PC-9 (cell line): ENCODE measurements around the gene RBM5. TPM values are rescaled to one million over a fixed set of nuclear protein-coding genes. Genes with fewer than 3 reads are reported as not detected.

Experiments
- BruUV-seq: library from RNA; stranded (reverse); fragments of 400-500 nt; replicated peaks from 2 replicates; lab custom pipeline; 2021; lab: Mats Ljungman, UMichigan
- CTCF ChIA-PET: fragments of 300-600 bp; sonication (Branson Sonifier 250); formaldehyde crosslinking; loops from one replicate; lab custom pipeline; 2022; ENCODE audit warnings: antibody characterized with exemption; lab: Charles Lee
- POLR2A ChIA-PET: fragments of 300-600 bp; sonication (Branson Sonifier 250); formaldehyde crosslinking; loops from one replicate; lab custom pipeline; 2022; ENCODE audit warnings: antibody characterized with exemption; ENCODE audit not compliant: unreplicated experiment; lab: Charles Lee
- DNase-seq, 2 experiments: peaks; one replicate each; pipeline versions ENCODE4 v3.0.0 to v3.0.0-alpha.2; 2015 to 2022; ENCODE audit warnings: mixed read lengths in 1 of 2
- H2AFZ ChIP-seq: fragments of 200-600 bp; sonication (generic); 2 replicates; pipeline ENCODE4 v1.8.1; 2017; ENCODE audit warnings: antibody characterized with exemption
- H3F3A ChIP-seq: fragments of 200-600 bp; sonication (generic); 2 replicates; pipeline ENCODE4 v1.8.1; 2017; ENCODE audit warnings: antibody characterized with exemption, mild to moderate bottlenecking, low read depth; ENCODE audit not compliant: insufficient read depth
- H3K27ac ChIP-seq: fragments of 200-600 bp; sonication (generic); 2 replicates; pipeline ENCODE4 v1.6.1; 2016; ENCODE audit warnings: mixed run types
- H3K27me3 ChIP-seq: fragments of 200-600 bp; sonication (generic); 2 replicates; pipeline ENCODE4 v1.6.1; 2016; ENCODE audit warnings: low read depth, mixed run types; ENCODE audit not compliant: insufficient read depth
- H3K36me3 ChIP-seq: fragments of 200-600 bp; sonication (generic); 2 replicates; pipeline ENCODE4 v1.6.1; 2016; ENCODE audit warnings: low read depth, mixed run types
- H3K4me1 ChIP-seq: fragments of 200-600 bp; sonication (generic); replicated peaks from 2 replicates; pipeline ENCODE4 v1.6.1; 2016; ENCODE audit warnings: mixed run types; ENCODE audit not compliant: insufficient read depth
- H3K4me2 ChIP-seq: fragments of 200-600 bp; sonication (generic); 2 replicates; pipeline ENCODE4 v1.6.1; 2017; ENCODE audit warnings: mixed run types
- H3K4me3 ChIP-seq: fragments of 200-600 bp; sonication (generic); 2 replicates; pipeline ENCODE4 v1.6.1; 2016; ENCODE audit warnings: mixed run types
- H3K79me2 ChIP-seq: fragments of 200-600 bp; sonication (generic); 2 replicates; pipeline ENCODE4 v1.6.1; 2017; ENCODE audit warnings: low read depth, mixed run types
- H3K9me2 ChIP-seq: fragments of 200-600 bp; sonication (generic); 2 replicates; pipeline ENCODE4 v1.8.1; 2017; ENCODE audit warnings: mild to moderate bottlenecking; ENCODE audit not compliant: insufficient read depth
- H3K9me3 ChIP-seq: fragments of 200-600 bp; sonication (generic); 2 replicates; pipeline ENCODE4 v1.8.1; 2016; ENCODE audit warnings: low read depth; ENCODE audit not compliant: insufficient read depth
- H4K20me1 ChIP-seq: fragments of 200-600 bp; sonication (generic); 2 replicates; pipeline ENCODE4 v1.8.1; 2017; ENCODE audit not compliant: insufficient read depth
- CTCF ChIP-seq: fragments of 200-600 bp; sonication (generic); conservative IDR thresholded peaks from 2 replicates; pipeline ENCODE4 v1.6.1; 2017; ENCODE audit warnings: mixed run types, antibody characterized with exemption, mild to moderate bottlenecking, moderate library complexity
- EZH2 ChIP-seq: fragments of 200-600 bp; sonication (generic); IDR thresholded peaks from 2 replicates; pipeline ENCODE4 v1.8.0; 2017; ENCODE audit warnings: antibody characterized with exemption, low read depth
- intact Hi-C: fragments of 100-400 bp; cut with micrococcal nuclease; formaldehyde crosslinking; loops from one replicate; pipeline ENCODE4 v1.10.0; 2022; ENCODE audit not compliant: unreplicated experiment
- total RNA-seq: library from RNA; stranded (reverse); gene quantifications from 2 replicates; pipeline ENCODE4 v1.2.3, GENCODE V29; 2021

RBM5 gene
- total RNA-seq, 1 experiment from 2014 or later = 87.7 TPM

- BruUV-seq = no TSS peak
- no peaks in the 10 kb centered on the region for H3K79me2 ChIP-seq
- intact Hi-C loops = no loop called here
- H3K9me3 ChIP-seq = no peaks in the 10 kb centered on the region
- no peaks in the 10 kb centered on the region for H4K20me1 ChIP-seq
- DNase-seq = peak in 1 of 2 experiments; percentile 51
- CTCF ChIA-PET = no interaction called here
- no peaks in the 10 kb centered on the region for H3K27me3 ChIP-seq
- no peak overlapping the region for H3K4me3 ChIP-seq
- TF ChIP-seq CTCF (no peak), EZH2 (no peak)
- no peak overlapping the region for H3K27ac ChIP-seq
- H2AFZ ChIP-seq = no peak overlapping the region
- H3F3A ChIP-seq = no peaks in the 10 kb centered on the region; the same call in 1 of the 2 replicates
- POLR2A ChIA-PET = interaction anchor here (0.7 kb wide), 1 partner anchor 50 kb away, joined by 4 read pairs; no protein-coding TSS in a partner anchor
- H3K4me1 ChIP-seq = peaks cover 23% of the 10 kb centered on the region
- no peak overlapping the region for H3K4me2 ChIP-seq
- no peaks in the 10 kb centered on the region for H3K9me2 ChIP-seq
- no peaks in the 10 kb centered on the region for H3K36me3 ChIP-seq
Observed at GRCh38 chr3:50168388-50168787, 79.7 kb downstream of the RBM5 start.

Other genes starting within 250 kb of the RBM5 start
- 18.1 and 20.6 TPM in 2 replicates for gene TRAIP, start 232.4 kb upstream of the RBM5 start, total RNA-seq
- not detected in 2 replicates for gene CAMKV, start 219.0 kb upstream of the RBM5 start, total RNA-seq
- gene MST1R, start 185.0 kb upstream of the RBM5 start, total RNA-seq = 84.3 and 98.3 TPM in 2 replicates
- 4.8 and 5.5 TPM in 2 replicates for gene MON1A, start 159.1 kb upstream of the RBM5 start, total RNA-seq
- 70.2 and 72.0 TPM in 2 replicates for gene RBM6, start 148.8 kb upstream of the RBM5 start, total RNA-seq
- gene SEMA3F, start 66.4 kb downstream of the RBM5 start, total RNA-seq = 34.0 and 49.1 TPM in 2 replicates
- gene GNAT1, start 102.7 kb downstream of the RBM5 start, total RNA-seq = 0.48 TPM in 1 of 2 replicates, not detected in the other
- 0.33 and 0.37 TPM in 2 replicates for gene SLC38A3, start 116.4 kb downstream of the RBM5 start, total RNA-seq
- 156 and 201 TPM in 2 replicates for gene GNAI2, start 147.3 kb downstream of the RBM5 start, total RNA-seq
- 52.4 and 92.6 TPM in 2 replicates for gene SEMA3B, start 180.2 kb downstream of the RBM5 start, total RNA-seq
- gene LSMEM2, start 190.2 kb downstream of the RBM5 start, total RNA-seq = 0.35 and 0.55 TPM in 2 replicates
- gene IFRD2, start 203.5 kb downstream of the RBM5 start, total RNA-seq = 93.1 and 118 TPM in 2 replicates
- gene HYAL3, start 210.5 kb downstream of the RBM5 start, total RNA-seq = 10.2 and 12.2 TPM in 2 replicates
- 25.2 and 25.7 TPM in 2 replicates for gene NAA80, start 210.5 kb downstream of the RBM5 start, total RNA-seq
- gene HYAL1, start 214.7 kb downstream of the RBM5 start, total RNA-seq = 1.3 and 1.9 TPM in 2 replicates
- gene HYAL2, start 233.8 kb downstream of the RBM5 start, total RNA-seq = 29.6 and 41.6 TPM in 2 replicates
- gene TUSC2, start 239.3 kb downstream of the RBM5 start, total RNA-seq = 24.7 and 28.5 TPM in 2 replicates